ENCODE data around the gene CCDC148.
"Not testable (repeated sequence)": the region's sequence is repeated elsewhere in the genome, so short reads cannot be mapped to it uniquely, and the experiment has no call there.

The CCDC148 gene

GRCh38 chr2:158484892-158485556, 28.5 kb upstream of the CCDC148 start:
- no peak for DNase-seq (ENCODE audit: extremely low read depth in 1 of 2, low read depth in 1 of 2)

- DNase-seq (ENCODE audit: extremely low read depth in 1 of 2, low read depth in 1 of 2): no peak
Observed at GRCh38 chr2:158482594-158482993, 26.0 kb upstream of the CCDC148 start.

DNA sequence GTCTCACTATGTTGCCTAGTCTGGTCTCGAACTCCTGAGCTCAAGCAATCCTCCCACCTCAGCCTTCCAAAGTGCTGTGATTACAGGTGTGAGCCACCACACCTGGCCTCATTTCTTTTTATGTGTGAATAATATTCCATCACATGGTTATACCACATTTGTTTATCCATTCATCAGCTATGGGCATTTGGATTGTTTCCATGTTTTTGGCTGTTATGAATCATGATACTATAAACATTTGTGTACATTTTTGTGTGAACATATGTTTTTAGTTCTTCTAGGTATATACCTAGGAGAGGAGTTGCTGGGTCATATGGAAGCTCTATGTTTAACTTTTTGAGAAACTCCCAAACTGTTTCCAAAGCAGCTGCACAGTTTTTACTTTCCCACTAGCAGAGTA, 24.6 kb upstream of the CCDC148 start:
- DNase-seq (ENCODE audit: extremely low read depth in 1 of 2, low read depth in 1 of 2): no peak

DNA sequence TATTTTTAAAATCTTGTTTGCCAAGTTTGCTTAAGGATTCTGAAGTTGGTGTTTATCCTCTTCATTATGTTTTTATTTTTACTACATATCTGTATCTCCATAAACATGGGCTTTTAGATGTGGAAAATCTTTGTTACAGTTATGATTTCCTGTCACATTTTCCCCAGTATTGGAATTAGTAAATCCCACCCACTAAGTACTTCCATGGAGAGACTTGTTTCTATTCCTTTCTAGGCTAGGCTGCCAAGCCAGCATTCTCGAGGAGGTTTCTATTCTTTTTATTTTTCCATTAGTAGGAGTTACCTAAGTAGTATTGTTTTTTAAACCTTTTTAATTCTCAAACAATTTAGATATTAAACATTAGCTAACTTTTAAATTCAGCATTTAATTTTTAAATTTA, 22.3 kb upstream of the CCDC148 start:
- DNase-seq (ENCODE audit: extremely low read depth in 1 of 2, low read depth in 1 of 2): no peak

DNA sequence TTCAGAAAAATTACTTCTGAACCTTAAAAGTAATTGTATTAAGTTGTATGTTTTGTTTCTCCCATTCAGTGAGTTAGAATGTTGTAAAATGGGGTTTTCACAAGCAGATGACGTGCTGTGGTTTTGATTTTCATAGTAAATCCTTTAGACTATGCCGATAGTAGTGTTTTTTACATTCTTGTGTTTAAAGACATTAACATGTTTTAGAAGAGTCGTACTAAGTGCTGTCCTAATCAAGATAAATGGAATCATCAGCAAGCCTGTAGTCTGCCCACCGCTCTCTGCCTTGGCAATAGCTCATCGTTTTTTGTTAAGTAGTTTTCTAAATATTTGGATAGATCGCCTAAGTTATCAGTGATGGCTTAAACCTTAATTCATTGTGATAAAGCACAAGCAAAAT, 21.7 kb upstream of the CCDC148 start:
- no peak for DNase-seq (ENCODE audit: extremely low read depth in 1 of 2, low read depth in 1 of 2)

DNA sequence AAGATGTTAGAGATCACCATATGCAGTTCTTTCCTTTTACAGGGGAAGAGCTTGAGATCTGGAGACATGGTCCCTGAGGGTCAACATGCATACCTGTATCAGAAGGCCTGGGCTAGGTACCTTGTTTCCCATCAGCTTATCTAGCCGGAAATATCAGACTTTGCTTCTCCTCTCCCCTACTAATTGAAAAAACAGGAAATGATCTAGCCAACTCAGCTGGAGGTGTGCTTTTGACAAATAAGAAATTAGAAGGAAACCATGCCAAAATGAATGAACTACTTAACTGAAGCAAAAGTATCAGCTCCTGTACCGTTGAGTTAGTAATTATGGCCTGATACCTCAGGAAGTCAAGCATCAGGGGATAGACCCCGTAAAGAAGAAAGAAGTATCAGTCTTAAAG, 20.6 kb upstream of the CCDC148 start:
- DNase-seq (ENCODE audit: extremely low read depth in 1 of 2, low read depth in 1 of 2): no peak

DNA sequence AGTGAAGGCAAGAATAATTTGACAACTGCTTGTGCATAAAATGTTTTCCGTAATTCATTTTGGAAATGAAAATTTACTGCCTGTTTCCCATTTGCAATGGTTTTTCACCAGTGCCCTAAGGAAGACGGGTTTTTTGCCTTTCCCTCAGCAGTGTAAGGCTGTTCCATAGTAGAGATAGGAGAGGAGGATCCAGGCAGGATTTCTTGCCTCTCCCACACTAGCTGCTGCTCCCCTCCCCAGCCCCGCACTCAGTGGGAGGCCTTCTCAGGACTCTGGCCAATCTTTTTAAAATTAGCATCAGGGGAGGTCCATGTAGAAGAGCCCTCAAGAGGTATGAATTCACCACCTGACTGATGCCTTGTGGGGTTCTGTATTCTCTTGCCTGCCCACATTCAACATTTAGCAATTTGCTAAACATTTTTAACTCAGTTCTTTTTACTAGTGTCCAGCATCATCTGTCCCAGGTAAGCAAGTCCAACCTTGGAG, 18.0 kb upstream of the CCDC148 start:
- not testable (repeated sequence) for DNase-seq (ENCODE audit: extremely low read depth in 1 of 2, low read depth in 1 of 2)

GRCh38 chr2:158473719-158474392, 17.3 kb upstream of the CCDC148 start:
- DNase-seq (ENCODE audit: extremely low read depth in 1 of 2, low read depth in 1 of 2): no peak

DNA sequence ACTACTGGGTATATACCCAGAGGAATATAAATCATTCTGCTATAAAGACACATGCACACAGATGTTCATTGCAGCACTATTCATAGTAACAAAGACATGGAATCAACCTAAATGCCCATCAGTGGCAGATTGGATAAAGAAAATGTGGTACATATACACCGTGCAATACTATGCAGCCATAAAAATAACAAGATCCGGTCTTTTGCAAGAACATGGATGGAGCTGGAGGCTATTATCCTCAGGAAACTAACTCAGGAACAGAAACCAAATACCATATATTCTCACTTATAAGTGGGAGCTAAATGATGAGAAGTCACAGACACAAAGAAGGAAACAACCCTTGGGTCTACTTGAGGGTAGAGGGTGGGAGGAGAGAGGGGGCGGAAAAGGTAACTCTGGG, 16.7 kb upstream of the CCDC148 start:
- DNase-seq (ENCODE audit: extremely low read depth in 1 of 2, low read depth in 1 of 2): not testable (repeated sequence)

DNA sequence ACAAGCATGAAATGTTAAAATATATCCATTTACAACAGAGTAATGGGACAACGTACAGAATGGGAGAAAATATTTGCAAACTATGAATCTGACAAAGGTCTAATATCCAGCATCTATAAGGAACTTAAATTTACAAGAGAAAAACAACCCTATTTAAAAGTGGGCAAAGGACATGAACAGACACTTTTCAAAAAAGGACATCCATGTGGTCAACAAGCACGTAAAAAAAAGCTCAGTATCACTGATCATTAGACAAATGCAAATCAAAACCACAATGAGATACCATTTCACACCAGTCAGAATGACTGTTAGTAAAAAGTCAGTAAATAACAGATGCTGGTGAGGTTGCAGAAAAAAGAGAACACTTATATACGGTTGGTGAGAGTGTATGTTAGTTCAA, 16.3 kb upstream of the CCDC148 start:
- not testable (repeated sequence) for DNase-seq (ENCODE audit: extremely low read depth in 1 of 2, low read depth in 1 of 2)

DNA sequence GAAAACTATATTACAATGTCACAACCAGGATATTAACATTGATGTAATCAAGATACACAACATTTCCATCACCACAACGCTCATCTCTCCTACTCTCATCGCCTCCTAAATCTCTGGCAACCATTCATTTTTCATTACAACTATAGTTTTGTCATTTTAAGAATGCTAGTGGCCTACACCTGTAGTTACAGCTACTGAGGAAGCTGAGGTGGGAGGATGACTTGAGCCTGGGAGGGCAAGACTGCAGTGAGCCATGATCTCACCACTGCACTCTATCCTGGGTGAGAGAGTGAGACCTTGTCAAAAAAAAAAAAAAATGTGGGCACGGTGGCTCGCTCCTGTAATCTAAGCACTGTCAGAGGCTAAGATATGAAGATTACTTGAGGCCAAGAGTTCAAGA, 10.7 kb upstream of the CCDC148 start:
- DNase-seq (ENCODE audit: extremely low read depth in 1 of 2, low read depth in 1 of 2): no peak

DNA sequence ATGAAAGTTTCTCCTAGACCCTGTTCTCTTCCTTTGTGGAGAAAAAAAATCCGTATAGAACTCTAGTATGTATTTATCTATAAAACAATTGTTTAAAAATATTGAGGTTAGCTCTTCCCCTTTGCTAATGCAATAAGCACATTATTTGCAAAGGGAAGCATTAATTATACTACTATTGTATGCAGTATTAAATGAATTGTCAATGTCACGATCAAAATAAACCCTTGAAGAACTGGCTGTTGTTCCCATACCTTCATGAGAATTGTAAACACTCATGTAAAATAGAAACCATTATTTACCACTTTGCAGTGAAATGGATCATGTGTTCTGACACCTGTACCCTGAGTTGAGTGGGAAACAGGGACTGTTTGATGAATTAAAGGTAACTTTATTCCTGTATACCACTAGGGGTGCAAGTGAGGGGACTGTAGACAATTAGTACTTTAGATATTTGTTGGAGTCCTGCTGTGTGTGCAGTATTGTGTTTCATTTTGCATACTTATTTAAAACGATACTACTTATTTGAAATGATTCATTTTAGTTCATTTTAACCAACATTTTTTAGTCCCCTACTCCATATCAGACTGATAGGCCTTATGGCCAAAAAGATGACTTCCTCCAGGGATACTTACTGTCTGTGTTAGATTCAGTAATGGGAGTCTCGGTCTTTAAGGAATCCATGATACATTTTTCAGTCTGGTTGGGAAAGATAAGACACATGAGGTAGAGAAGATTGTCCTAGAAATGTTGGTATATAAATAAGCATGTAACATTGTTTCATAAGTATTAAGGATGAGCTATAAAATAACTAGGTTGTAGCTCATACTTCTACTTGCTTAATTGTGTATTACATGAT, 8.1 kb upstream of the CCDC148 start:
- DNase-seq (ENCODE audit: extremely low read depth in 1 of 2, low read depth in 1 of 2): no peak

DNA sequence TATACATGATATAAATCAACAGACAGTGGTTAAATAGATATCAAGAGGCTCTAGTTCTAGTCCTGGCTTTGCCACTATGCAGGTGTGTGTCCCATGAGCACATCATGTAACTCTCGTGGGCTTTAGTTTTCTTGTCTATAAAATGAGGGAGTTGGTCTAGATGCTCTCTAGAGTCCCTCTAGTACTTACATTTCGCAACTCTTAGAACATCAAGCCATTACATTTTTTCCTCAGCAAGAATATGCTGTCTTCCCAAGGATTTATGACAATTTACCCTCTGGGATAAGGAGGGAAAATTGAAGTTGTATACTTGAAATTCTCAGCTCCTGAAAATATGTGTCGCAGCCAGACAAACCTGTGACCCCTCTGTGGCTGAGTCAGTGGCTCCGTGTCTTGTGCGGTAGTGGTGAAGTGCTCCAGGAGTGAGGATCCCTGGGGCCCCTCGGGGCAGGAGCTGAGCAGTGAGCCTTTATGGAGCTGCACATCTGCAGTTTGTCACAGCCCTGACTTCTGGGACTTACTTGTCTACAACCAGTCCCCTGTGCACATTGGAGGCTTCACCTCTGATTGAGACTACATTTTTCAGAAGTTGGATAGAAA, 7.0 kb upstream of the CCDC148 start:
- DNase-seq (ENCODE audit: extremely low read depth in 1 of 2, low read depth in 1 of 2): no peak

- no peak for DNase-seq (ENCODE audit: extremely low read depth in 1 of 2, low read depth in 1 of 2)
Observed at GRCh38 chr2:158460632-158461297, 4.2 kb upstream of the CCDC148 start.

DNA sequence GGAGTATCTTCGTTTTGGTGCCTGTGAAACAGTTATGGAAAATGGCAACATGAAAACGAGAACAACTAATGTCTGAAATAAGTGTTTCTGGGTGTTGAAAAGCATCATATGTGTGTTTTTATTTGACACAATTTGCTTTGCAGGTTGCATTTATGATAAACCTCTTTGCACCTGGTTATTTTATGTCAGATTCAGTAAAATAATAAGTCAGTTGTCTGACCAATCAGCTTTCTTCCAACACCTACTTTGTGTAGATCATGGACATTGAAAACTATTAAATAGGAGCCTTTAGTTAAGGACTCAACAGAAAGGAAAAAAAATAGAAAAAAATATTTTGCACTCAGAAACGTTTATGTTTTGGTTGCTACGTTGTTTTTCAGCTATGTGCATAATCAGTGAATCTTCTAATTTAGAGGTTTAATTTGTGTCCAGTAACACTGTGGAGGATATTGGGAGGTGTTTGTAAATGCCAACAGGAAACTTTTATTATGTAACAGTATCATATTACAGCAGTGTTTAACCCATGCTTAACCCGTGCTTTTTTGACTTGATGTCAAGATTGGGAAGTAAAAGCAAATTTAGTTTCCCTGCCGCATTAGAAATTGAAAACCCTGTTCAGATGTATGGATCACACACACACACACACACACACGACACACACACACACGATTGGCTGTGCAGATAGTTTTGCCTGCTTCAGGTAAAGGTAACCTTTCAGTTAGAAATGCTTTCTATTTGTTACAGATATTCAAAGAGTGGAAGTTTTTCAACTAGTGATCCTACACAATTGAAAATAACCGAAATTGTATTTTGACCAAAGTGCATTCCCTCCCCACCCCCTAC, 2.8 kb upstream of the CCDC148 start:
- DNase-seq (ENCODE audit: extremely low read depth in 1 of 2, low read depth in 1 of 2): no peak

GRCh38 chr2:158458617-158458920, 2.0 kb upstream of the CCDC148 start:
- DNase-seq (ENCODE audit: extremely low read depth in 1 of 2, low read depth in 1 of 2): no peak

DNA sequence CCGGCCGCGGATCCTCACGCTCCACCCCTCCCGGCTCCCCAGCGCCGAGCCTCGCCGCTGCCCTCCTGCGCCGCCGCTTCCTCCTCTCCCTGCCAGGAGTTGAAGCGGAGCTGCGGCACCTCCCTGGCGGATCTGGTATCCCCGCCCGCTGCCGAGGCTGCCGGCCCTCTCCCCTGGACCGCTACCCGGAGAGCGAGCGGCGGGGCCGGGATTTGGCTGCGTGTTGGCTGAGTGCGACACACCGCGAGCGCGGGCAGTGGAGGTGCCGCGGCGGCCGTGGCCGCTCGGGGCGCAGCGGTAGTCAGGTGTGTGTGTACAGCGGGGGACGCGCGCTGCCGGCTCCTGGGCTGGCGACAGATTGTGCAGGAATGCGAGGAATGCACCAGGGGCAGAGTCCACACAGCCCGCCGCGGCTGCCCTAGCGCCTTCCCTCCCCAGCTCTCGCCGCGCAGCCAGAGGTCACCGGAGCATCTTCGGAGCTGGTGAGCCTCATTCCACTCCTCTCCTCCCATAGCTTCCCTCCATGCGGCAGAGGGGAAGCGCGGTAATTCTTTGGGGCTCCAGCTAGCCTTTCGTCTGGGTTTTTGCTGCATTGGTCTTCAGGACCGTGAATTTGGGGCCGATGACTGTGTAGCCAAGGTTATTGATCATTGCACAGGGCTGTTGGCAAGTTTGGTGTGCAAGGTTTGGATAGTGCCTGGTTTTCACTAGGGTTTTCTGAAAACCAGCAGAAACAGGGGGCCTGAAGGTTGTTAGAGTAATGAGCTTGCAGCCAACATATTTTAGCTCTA, 1.5 kb upstream of the CCDC148 start:
- DNase-seq (ENCODE audit: extremely low read depth in 1 of 2, low read depth in 1 of 2): peak in 1 of 2 donors; percentile 11

GRCh38 chr2:158457092-158457825, 706 bp upstream of the CCDC148 start:
- DNase-seq (ENCODE audit: extremely low read depth in 1 of 2, low read depth in 1 of 2): peak; percentile 20 to 31

GRCh38 chr2:158443606-158444005, 12.9 kb downstream of the CCDC148 start:
- DNase-seq (ENCODE audit: extremely low read depth in 1 of 2, low read depth in 1 of 2): no peak
